HL-60/S4 (cell line): ENCODE data around the gene MVB12A.

Source experiments
- in situ Hi-C: fragments of 300-500 bp; cut with MboI; formaldehyde crosslinking; loops from 2 replicates; pipeline ENCODE4 v1.14.3; 2022; ENCODE audit warnings: low sequenced_read_pairs

Gene MVB12A

GRCh38 chr19:17469092-17469480, 49.2 kb downstream of the MVB12A start:
- in situ Hi-C loops, result loop anchor here (5.0 to 10.0 kb wide), 2 partner anchors 72 to 386 kb away; partner anchors contain the start of gene RPL18A

- in situ Hi-C loops, result loop anchor here (5.0 to 10.0 kb wide), 2 partner anchors 72 to 385 kb away; partner anchors contain the start of gene RPL18A
Observed at GRCh38 chr19:17469481-17470067, 49.7 kb downstream of the MVB12A start.

DNA sequence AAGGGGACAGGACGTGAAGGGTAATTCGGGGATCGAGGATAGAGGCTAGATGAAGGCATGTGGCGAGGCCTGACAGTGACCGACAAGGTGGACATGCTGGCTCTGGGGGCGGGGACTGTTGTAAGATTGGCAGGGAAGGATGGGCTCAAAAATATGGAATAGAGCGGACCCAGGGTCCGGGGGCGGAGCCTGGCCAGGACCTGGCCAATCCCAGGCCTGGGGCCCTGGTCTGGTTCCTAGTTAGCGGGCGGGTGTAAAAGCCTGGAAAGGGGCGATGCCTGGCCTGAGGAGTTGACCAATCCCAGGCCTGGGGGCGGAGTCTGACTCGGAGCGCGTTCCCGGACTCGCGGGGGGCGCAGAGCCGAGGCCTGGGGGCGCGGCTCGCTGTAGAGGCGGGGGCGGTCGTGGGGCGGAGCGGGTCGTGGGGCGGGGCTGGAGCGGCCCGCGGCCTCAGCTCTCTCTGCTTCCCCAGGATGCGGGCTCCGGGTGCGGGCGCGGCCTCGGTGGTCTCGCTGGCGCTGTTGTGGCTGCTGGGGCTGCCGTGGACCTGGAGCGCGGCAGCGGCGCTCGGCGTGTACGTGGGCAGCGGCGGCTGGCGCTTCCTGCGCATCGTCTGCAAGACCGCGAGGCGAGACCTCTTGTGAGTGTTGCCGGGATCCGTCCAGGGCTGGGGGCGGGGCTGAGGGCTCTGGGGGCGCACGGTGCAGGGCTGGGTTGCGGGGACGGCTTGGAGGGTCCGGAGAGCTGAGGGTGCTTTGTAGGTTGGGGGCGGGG, 50.4 kb downstream of the MVB12A start, which contains the start of gene SLC27A1:
Gene SLC27A1, plus strand, starts transcription at position 457 of the 774 bp plus-strand sequence. Its CDS starts 17 bp downstream, at position 474.
- in situ Hi-C loops, result no loop called here

DNA sequence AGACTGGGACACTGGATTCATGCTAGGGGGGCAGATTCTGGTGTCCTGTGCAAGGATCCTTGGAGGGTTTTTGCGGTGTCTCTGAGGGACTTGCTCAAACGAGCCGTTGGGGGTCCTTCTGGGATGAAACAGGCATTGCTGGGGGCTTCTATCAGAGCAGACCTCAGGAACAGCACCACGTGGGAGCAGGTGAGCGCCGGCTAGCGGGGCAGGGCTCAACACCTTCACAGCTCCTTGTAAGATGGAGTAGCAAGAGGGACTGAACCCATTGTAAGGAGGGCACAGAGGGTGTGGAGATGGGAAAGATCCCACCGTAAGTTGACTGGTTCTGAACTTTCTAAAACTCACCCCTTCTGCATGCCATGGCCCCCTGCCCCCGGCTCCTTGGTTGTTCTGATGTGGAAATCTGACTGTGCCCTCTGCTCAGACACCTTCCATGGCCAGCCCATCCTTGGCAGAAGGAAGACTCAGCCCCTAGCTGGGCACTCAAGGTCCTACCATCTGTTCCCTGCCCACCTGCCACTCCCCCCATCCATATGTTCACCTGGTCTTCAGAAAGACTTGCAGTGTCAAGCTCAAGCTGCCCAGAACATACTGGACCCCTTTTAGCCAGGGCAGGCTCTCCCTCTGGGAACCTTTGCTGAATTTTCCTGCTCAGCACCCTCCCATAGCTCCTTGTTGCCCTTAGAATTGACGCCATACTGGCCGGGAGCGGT, 51.7 kb downstream of the MVB12A start:
- in situ Hi-C loops, result no loop called here

GRCh38 chr19:17473041-17473440, 53.2 kb downstream of the MVB12A start:
- in situ Hi-C loops, result no loop called here
